A549 (cell line): ENCODE measurements around the gene TMEM30A. TPM values are rescaled to one million over a fixed set of nuclear protein-coding genes. Genes with fewer than 3 reads are reported as not detected.

Source experiments
- ATAC-seq, 2 experiments: fragments of 200-7000 bp in 1 of 2; fragments of >200 bp in 1 of 2; cut with Nextera tagmentation in 1 of 2; cut with Tn5 transposase in 1 of 2; 3 replicates each; pipeline versions ENCODE4 v1.8.0 to v1.9.1; 2018 to 2020; ENCODE audit warnings: mild to moderate bottlenecking in 1 of 2, moderate library complexity in 1 of 2
- CTCF ChIA-PET: fragments of 300-600 bp; sonication (Branson Sonifier 250); formaldehyde crosslinking; extraction: SDS; loops from one replicate; lab custom pipeline; 2021; ENCODE audit warnings: antibody characterized with exemption, inconsistent platforms; lab: Yijun Ruan, JAX
- POLR2A ChIA-PET: fragments of 350-600 bp; formaldehyde crosslinking; extraction: SDS; loops from one replicate; lab custom pipeline; 2021; ENCODE audit warnings: antibody characterized with exemption, inconsistent platforms; lab: Yijun Ruan, JAX
- DNase-seq, 2 experiments: peaks; one replicate each; pipeline versions ENCODE4 v3.0.0 to v3.0.0-alpha.2; 2011 to 2016; ENCODE audit warnings: low read depth in 1 of 2, low spot score in 1 of 2
- FAIRE-seq: peaks from 2 replicates; lab custom pipeline; 2011; peaks lifted over from hg19 to GRCh38; lab: Jason Lieb, UNC
- H3K27ac ChIP-seq, 2 experiments: fragments of >200 bp; sonication (Bioruptor Twin); formaldehyde crosslinking; 3 replicates each; pipeline ENCODE4 v1.5.1; 2016 to 2017
- H3K4me1 ChIP-seq: fragments of >200 bp; sonication (Bioruptor Twin); formaldehyde crosslinking; 3 replicates; pipeline ENCODE4 v1.6.1; 2016
- H3K4me2 ChIP-seq: fragments of >200 bp; sonication (Bioruptor Twin); formaldehyde crosslinking; 3 replicates; pipeline ENCODE4 v1.6.1; 2016
- H3K4me3 ChIP-seq: fragments of >200 bp; sonication (Bioruptor Twin); formaldehyde crosslinking; 3 replicates; pipeline ENCODE4 v1.5.1; 2016
- H3K9me3 ChIP-seq: fragments of >200 bp; sonication (Bioruptor Twin); formaldehyde crosslinking; 3 replicates; pipeline ENCODE4 v1.6.1; 2016
- BHLHE40 ChIP-seq: IDR thresholded peaks from 2 replicates; pipeline ENCODE4 v1.6.1; 2012; ENCODE audit warnings: low read depth, low read length, inconsistent platforms
- CEBPB ChIP-seq, 2 experiments: fragments of >200 bp in 1 of 2; sonication (Bioruptor Twin) in 1 of 2; formaldehyde crosslinking in 1 of 2; IDR thresholded peaks; 2 replicates each; pipeline ENCODE4 v1.6.1; 2012 to 2016
- CHD4 ChIP-seq: fragments of 200-600 bp; sonication (generic); IDR thresholded peaks from 2 replicates; pipeline ENCODE4 v1.6.1; 2016; ENCODE audit warnings: antibody characterized with exemption, mild to moderate bottlenecking, borderline replicate concordance
- EHMT2 ChIP-seq: fragments of 200-600 bp; sonication (generic); IDR thresholded peaks from 2 replicates; pipeline ENCODE4 v1.6.1; 2016; ENCODE audit warnings: antibody characterized with exemption, low read depth, mild to moderate bottlenecking, moderate library complexity
- ESRRA ChIP-seq: fragments of 150-350 bp; IDR thresholded peaks from 2 replicates; pipeline ENCODE4 v1.6.1; 2014; ENCODE audit warnings: mild to moderate bottlenecking, low read length, borderline replicate concordance
- MYC ChIP-seq: IDR thresholded peaks from 2 replicates; pipeline ENCODE4 v1.6.1; 2012; ENCODE audit warnings: mild to moderate bottlenecking, inconsistent platforms, low read length, improper control_type of control experiment, borderline replicate concordance
- NPAS2 ChIP-seq: fragments of 250-450 bp; sonication (Bioruptor Pico); IDR thresholded peaks from 2 replicates; pipeline ENCODE4 v1.8.0; 2022; ENCODE audit warnings: mild to moderate bottlenecking, moderate library complexity, borderline replicate concordance
- POLR2A ChIP-seq: IDR thresholded peaks from 2 replicates; pipeline ENCODE4 v1.6.1; 2012; ENCODE audit warnings: mild to moderate bottlenecking, low read length
- REST ChIP-seq: fragments of 200-600 bp; sonication (generic); IDR thresholded peaks from 2 replicates; pipeline ENCODE4 v1.6.1; 2016; ENCODE audit warnings: antibody characterized with exemption, mild to moderate bottlenecking, moderate library complexity
- RFX5 ChIP-seq: fragments of 450-650 bp; IDR thresholded peaks from 2 replicates; pipeline ENCODE4 v1.7.1; 2014; ENCODE audit warnings: antibody characterized with exemption, mild to moderate bottlenecking, moderate library complexity
- ZNF302 ChIP-seq: fragments of 250-450 bp; sonication (Bioruptor Pico); IDR thresholded peaks from 2 replicates; pipeline ENCODE4 v1.9.0; 2021; ENCODE audit warnings: inconsistent platforms, mild to moderate bottlenecking, moderate library complexity
- polyA plus RNA-seq, 4 experiments: library from polyadenylated mRNA; depleted of rRNA in 3 of 4; stranded (reverse); fragments of >200 nt; fragmentation: RNase III in 1 of 4; extraction: RNeasy Plus Mini Kit Qiagen cat#74134 plus additional on column Dnase treatment in 1 of 4; gene quantifications; 2 replicates in 3 of 4; 3 replicates in 1 of 4; pipeline ENCODE4 v1.2.3, GENCODE V29; 2011 to 2017
- TF ChIP-seq, protein P1 (sequence below): IDR thresholded peaks from 2 replicates; pipeline ENCODE4 v1.6.1; 2012
- TF ChIP-seq, protein P2 (sequence below): fragments of 250-450 bp; sonication (Bioruptor Pico); IDR thresholded peaks from 2 replicates; pipeline ENCODE4 v1.5.0; 2021; ENCODE audit warnings: mild to moderate bottlenecking, moderate library complexity, borderline replicate concordance
- TF ChIP-seq, protein P3 (sequence below): fragments of 150-350 bp; IDR thresholded peaks from 2 replicates; pipeline ENCODE4 v1.6.1; 2014; ENCODE audit warnings: low read depth, mild to moderate bottlenecking, low read length

The TMEM30A gene
- polyA plus RNA-seq, 2 of the 4 experiments (the other 2 are of a cell fraction), result 65.1 to 75.5 TPM

GRCh38 chr6:75266716-75267291, 17.8 kb downstream of the TMEM30A start (continued):
- TF ChIP-seq, protein P1, sequence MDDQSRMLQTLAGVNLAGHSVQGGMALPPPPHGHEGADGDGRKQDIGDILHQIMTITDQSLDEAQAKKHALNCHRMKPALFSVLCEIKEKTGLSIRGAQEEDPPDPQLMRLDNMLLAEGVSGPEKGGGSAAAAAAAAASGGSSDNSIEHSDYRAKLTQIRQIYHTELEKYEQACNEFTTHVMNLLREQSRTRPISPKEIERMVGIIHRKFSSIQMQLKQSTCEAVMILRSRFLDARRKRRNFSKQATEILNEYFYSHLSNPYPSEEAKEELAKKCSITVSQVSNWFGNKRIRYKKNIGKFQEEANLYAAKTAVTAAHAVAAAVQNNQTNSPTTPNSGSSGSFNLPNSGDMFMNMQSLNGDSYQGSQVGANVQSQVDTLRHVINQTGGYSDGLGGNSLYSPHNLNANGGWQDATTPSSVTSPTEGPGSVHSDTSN, result no peak
- TF ChIP-seq, protein P2, sequence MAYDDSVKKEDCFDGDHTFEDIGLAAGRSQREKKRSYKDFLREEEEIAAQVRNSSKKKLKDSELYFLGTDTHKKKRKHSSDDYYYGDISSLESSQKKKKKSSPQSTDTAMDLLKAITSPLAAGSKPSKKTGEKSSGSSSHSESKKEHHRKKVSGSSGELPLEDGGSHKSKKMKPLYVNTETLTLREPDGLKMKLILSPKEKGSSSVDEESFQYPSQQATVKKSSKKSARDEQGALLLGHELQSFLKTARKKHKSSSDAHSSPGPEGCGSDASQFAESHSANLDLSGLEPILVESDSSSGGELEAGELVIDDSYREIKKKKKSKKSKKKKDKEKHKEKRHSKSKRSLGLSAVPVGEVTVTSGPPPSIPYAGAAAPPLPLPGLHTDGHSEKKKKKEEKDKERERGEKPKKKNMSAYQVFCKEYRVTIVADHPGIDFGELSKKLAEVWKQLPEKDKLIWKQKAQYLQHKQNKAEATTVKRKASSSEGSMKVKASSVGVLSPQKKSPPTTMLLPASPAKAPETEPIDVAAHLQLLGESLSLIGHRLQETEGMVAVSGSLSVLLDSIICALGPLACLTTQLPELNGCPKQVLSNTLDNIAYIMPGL (CRISPR knock-in tag), result no peak
- no peak for TF ChIP-seq ESRRA
- TF ChIP-seq NPAS2 (CRISPR knock-in tag), result no peak
- TF ChIP-seq REST, result no peak
- TF ChIP-seq EHMT2, result no peak
- TF ChIP-seq, protein P3, sequence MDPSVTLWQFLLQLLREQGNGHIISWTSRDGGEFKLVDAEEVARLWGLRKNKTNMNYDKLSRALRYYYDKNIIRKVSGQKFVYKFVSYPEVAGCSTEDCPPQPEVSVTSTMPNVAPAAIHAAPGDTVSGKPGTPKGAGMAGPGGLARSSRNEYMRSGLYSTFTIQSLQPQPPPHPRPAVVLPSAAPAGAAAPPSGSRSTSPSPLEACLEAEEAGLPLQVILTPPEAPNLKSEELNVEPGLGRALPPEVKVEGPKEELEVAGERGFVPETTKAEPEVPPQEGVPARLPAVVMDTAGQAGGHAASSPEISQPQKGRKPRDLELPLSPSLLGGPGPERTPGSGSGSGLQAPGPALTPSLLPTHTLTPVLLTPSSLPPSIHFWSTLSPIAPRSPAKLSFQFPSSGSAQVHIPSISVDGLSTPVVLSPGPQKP, result no peak
- TF ChIP-seq BHLHE40, result no peak
- TF ChIP-seq, all 56 proteins: peak for 3

- Histone ChIP-seq H3K9me3 (no peaks in the 10 kb centered on the region), H3K4me1 (peaks cover 22% of the 10 kb centered on the region), H3K27ac (no peak overlapping the region), H3K4me2 (no peak overlapping the region), H3K4me3 (no peak overlapping the region)
- no peak for TF ChIP-seq RFX5
- TF ChIP-seq ZNF302 (CRISPR knock-in tag), result no peak
- no peak for TF ChIP-seq CEBPB (IDR thresholded peaks at IDR 0.05)
- TF ChIP-seq POLR2A, result no peak
- no peak for TF ChIP-seq CHD4
- TF ChIP-seq MYC, result no peak
- TF ChIP-seq, protein P2 (CRISPR knock-in tag), result no peak
- no peak for TF ChIP-seq NPAS2 (CRISPR knock-in tag)
- ChIA-PET CTCF (no interaction called here), POLR2A (no interaction called here)
- DNase-seq (no peak), ATAC-seq (no peak), FAIRE-seq (no peak)
These were observed 21.2 kb downstream of the TMEM30A start for GRCh38 chr6:75263401-75263750.
